Frontal cortex (tissue), 4 donors: ENCODE data around the gene MCTP2. TPM values are rescaled to one million over a fixed set of nuclear protein-coding genes. Genes with fewer than 3 reads are reported as not detected.
"Not testable (repeated sequence)": the region's sequence is repeated elsewhere in the genome, so short reads cannot be mapped to it uniquely, and the experiment has no call there.

Experiments used
- DNase-seq, 2 donors: peaks; one replicate each; pipeline ENCODE4 v3.0.0; 2012; ENCODE audit warnings: low spot score in 2 of 2
- FAIRE-seq: peaks from 2 replicates; lab custom pipeline; 2012; peaks lifted over from hg19 to GRCh38; lab: Jason Lieb, UNC
- total RNA-seq: library from RNA; depleted of rRNA; stranded (reverse); fragments of >200 nt; gene quantifications from one replicate; pipeline ENCODE4 v1.2.3, GENCODE V29; 2014
- donor health status: control.
- donor health status: control.
- donor health status: control.

The MCTP2 gene
- total RNA-seq, 1 donor from 2014 or later: 1.2 TPM

GRCh38 chr15:94235041-94235440 is 3.7 kb downstream of the MCTP2 start:
- DNase-seq: no peak
- FAIRE-seq: no peak

- no peak for FAIRE-seq
Measured at GRCh38 chr15:94235646-94236045, 4.3 kb downstream of the MCTP2 start.

GRCh38 chr15:94236608-94237007 is 5.2 kb downstream of the MCTP2 start:
- no peak for FAIRE-seq

More at GRCh38 chr15:94235646-94236045, 4.3 kb downstream of the MCTP2 start:
- DNase-seq: no peak

GRCh38 chr15:94237903-94238302 is 6.5 kb downstream of the MCTP2 start:
- FAIRE-seq: no peak
- DNase-seq: no peak

More at GRCh38 chr15:94236608-94237007, 5.2 kb downstream of the MCTP2 start:
- DNase-seq: no peak

- FAIRE-seq (no peak), DNase-seq (no peak)
Measured at GRCh38 chr15:94238539-94239118, 7.3 kb downstream of the MCTP2 start.

- no peak for DNase-seq
- FAIRE-seq: no peak
Measured at GRCh38 chr15:94239474-94239873, 8.1 kb downstream of the MCTP2 start.

- DNase-seq (no peak), FAIRE-seq (no peak)
Measured at GRCh38 chr15:94240480-94240879, 9.1 kb downstream of the MCTP2 start.

- no peak for FAIRE-seq
- DNase-seq: no peak
Measured at GRCh38 chr15:94242257-94242656, 10.9 kb downstream of the MCTP2 start.

GRCh38 chr15:94243003-94243402 is 11.6 kb downstream of the MCTP2 start:
- DNase-seq, FAIRE-seq: not testable (repeated sequence)

GRCh38 chr15:94243418-94243817 is 12.1 kb downstream of the MCTP2 start:
- peak; percentile 92 for FAIRE-seq
- DNase-seq: no peak

- FAIRE-seq (no peak), DNase-seq (no peak)
Measured at GRCh38 chr15:94246016-94246415, 14.7 kb downstream of the MCTP2 start.

GRCh38 chr15:94247789-94248638 is 16.7 kb downstream of the MCTP2 start:
- DNase-seq: no peak
- no peak for FAIRE-seq

GRCh38 chr15:94250801-94251200 is 19.4 kb downstream of the MCTP2 start:
- DNase-seq (no peak), FAIRE-seq (no peak)

GRCh38 chr15:94252223-94252766 is 20.9 kb downstream of the MCTP2 start:
- no peak for DNase-seq
- FAIRE-seq: no peak

GRCh38 chr15:94252906-94253491 is 21.6 kb downstream of the MCTP2 start:
- FAIRE-seq: no peak
- no peak for DNase-seq

- DNase-seq (no peak), FAIRE-seq (no peak)
Measured at GRCh38 chr15:94253742-94254141, 22.4 kb downstream of the MCTP2 start.

GRCh38 chr15:94255540-94255939 is 24.2 kb downstream of the MCTP2 start:
- DNase-seq: no peak
- FAIRE-seq: no peak

- FAIRE-seq: no peak
- no peak for DNase-seq
Measured at GRCh38 chr15:94256511-94256910, 25.1 kb downstream of the MCTP2 start.

GRCh38 chr15:94257776-94258175 is 26.4 kb downstream of the MCTP2 start:
- not testable (repeated sequence) for DNase-seq, FAIRE-seq

GRCh38 chr15:94258246-94258645 is 26.9 kb downstream of the MCTP2 start:
- DNase-seq (no peak), FAIRE-seq (no peak)
